ENCODE measurements around the gene SLC38A8. TPM values are rescaled to one million over a fixed set of nuclear protein-coding genes. Genes with fewer than 3 reads are reported as not detected.

The SLC38A8 gene
- total RNA-seq (not detected), polyA plus RNA-seq (under 1 TPM in 1 of 3 donors, not detected in 2; 0.08 TPM)
- long read RNA-seq, donor 1 = 0 reads
- long read RNA-seq, donor 2 = 0 reads
- long read RNA-seq, donor 3 = 0 reads
- long read RNA-seq, donor 4 = 0 reads
- long read RNA-seq, donor 5 = 0 reads
- long read RNA-seq, donor 6 = 0 reads
- long read RNA-seq, donor 7 = 0 reads
- long read RNA-seq, donor 8 = 0 reads
- long read RNA-seq, donor 9 = 0 reads
- long read RNA-seq, donor 10 = 0 reads

- H3K27ac ChIP-seq = no peak within 1 kb of the TSS
- intact Hi-C loops (cut with DNase I; ENCODE audit: low total_unique reads) = loop anchor here (10.0 kb wide), 1 partner anchor 68 kb away; no protein-coding TSS in a partner anchor
- 54 to 75% (median 57%) methylated on average over 6 to 9 of the region's 9 CpGs for WGBS, 5 donors
- peaks cover 0 to 56% (median 12%) of the 10 kb centered on the region in 3 donors for H3K27me3 ChIP-seq
- peaks cover 0 to 4% (median 1%) of the 10 kb centered on the region in 4 donors for H3K36me3 ChIP-seq
- H3K4me1 ChIP-seq = peaks cover 0 to 13% (median 3%) of the 10 kb centered on the region in 4 donors
- no peak for DNase-seq
- no peaks in the 10 kb centered on the region for H3K9me3 ChIP-seq
- no peak within 1 kb of the TSS for H3K4me3 ChIP-seq
- TF ChIP-seq POLR2AphosphoS5 (IDR thresholded peaks at IDR 0.05) (no peak), CTCF (IDR thresholded peaks at IDR 0.05) (no peak), POLR2A (IDR thresholded peaks at IDR 0.05) (no peak), EP300 (IDR thresholded peaks at IDR 0.05) (no peak)
These were observed at the start of gene SLC38A8 for GRCh38 chr16:84042308-84042878. SLC38A8 (minus strand) TSS chr16:84042795; CDS start chr16:84042157, 638 bp downstream.

GRCh38 chr16:84091460-84091859, 48.9 kb upstream of the SLC38A8 start:
- no peak overlapping the region for H3K4me3 ChIP-seq
- no peaks in the 10 kb centered on the region for H3K9me3 ChIP-seq
- 84 to 91% (median 89%) methylated on average over 10 of the region's 10 CpGs for WGBS, 5 donors
- no peak overlapping the region for H3K27ac ChIP-seq
- peaks cover 0 to 17% (median 10%) of the 10 kb centered on the region in 4 donors for H3K4me1 ChIP-seq
- TF ChIP-seq POLR2A (IDR thresholded peaks at IDR 0.05) = no peak
- no peak for TF ChIP-seq CTCF (IDR thresholded peaks at IDR 0.05)
- TF ChIP-seq POLR2AphosphoS5 (IDR thresholded peaks at IDR 0.05) = no peak
- TF ChIP-seq EP300 (IDR thresholded peaks at IDR 0.05) = no peak
- no peaks in the 10 kb centered on the region for H3K27me3 ChIP-seq
- H3K36me3 ChIP-seq = peaks cover 82 to 99% (median 97%) of the 10 kb centered on the region in 4 donors
- intact Hi-C loops (cut with DNase I; ENCODE audit: low total_unique reads) = no loop called here
- DNase-seq = no peak

GRCh38 chr16:84090211-84090610, 47.6 kb upstream of the SLC38A8 start:
- H3K36me3 ChIP-seq = peaks cover 81 to 98% (median 97%) of the 10 kb centered on the region in 4 donors

More at GRCh38 chr16:84090211-84090610, 47.6 kb upstream of the SLC38A8 start:
- Histone ChIP-seq H3K27me3 (no peaks in the 10 kb centered on the region), H3K27ac (no peak overlapping the region), H3K4me3 (no peak overlapping the region), H3K9me3 (no peaks in the 10 kb centered on the region), H3K4me1 (peaks cover 0 to 18% (median 0%) of the 10 kb centered on the region in 4 donors)
- TF ChIP-seq POLR2A (IDR thresholded peaks at IDR 0.05) (no peak), EP300 (IDR thresholded peaks at IDR 0.05) (no peak), CTCF (IDR thresholded peaks at IDR 0.05) (no peak), POLR2AphosphoS5 (IDR thresholded peaks at IDR 0.05) (no peak)
- WGBS, 5 donors = 89 to 98% (median 92%) methylated on average over 9 of the region's 9 CpGs
- no peak for DNase-seq
- intact Hi-C loops (cut with DNase I; ENCODE audit: low total_unique reads) = no loop called here
